Activated naive CD8-positive, alpha-beta T cell treated with anti-CD3 and anti-CD28 coated beads for 36 hours (primary cell): ENCODE data around the gene SOX6. TPM values are rescaled to one million over a fixed set of nuclear protein-coding genes. Genes with fewer than 3 reads are reported as not detected.

ENCODE experiments used
- DNase-seq: peaks from one replicate; pipeline ENCODE4 v3.0.0; 2021
- H3K27ac Mint-ChIP-seq: one replicate; pipeline ENCODE4 v1.8.0; 2022; ENCODE audit warnings: mild to moderate bottlenecking, moderate library complexity, mixed read lengths
- H3K27me3 Mint-ChIP-seq: one replicate; pipeline ENCODE4 v1.8.0; 2022; ENCODE audit warnings: mild to moderate bottlenecking, mixed read lengths
- H3K36me3 Mint-ChIP-seq: one replicate; pipeline ENCODE4 v1.8.0; 2021; ENCODE audit warnings: mild to moderate bottlenecking, mixed read lengths
- H3K4me1 Mint-ChIP-seq: one replicate; pipeline ENCODE4 v1.8.0; 2021; ENCODE audit warnings: mixed read lengths
- H3K4me3 Mint-ChIP-seq: one replicate; pipeline ENCODE4 v1.8.0; 2022; ENCODE audit warnings: mild to moderate bottlenecking, moderate library complexity, mixed read lengths
- H3K9me3 Mint-ChIP-seq: one replicate; pipeline ENCODE4 v1.8.0; 2022; ENCODE audit warnings: mixed read lengths
- total RNA-seq, 2 experiments: library from RNA; stranded (reverse); gene quantifications; one replicate each; pipeline ENCODE4 v1.2.3, GENCODE V29; 2021

The SOX6 gene
- total RNA-seq, 2 experiments from 2014 or later = 0.04 TPM; not detected in 1

DNA sequence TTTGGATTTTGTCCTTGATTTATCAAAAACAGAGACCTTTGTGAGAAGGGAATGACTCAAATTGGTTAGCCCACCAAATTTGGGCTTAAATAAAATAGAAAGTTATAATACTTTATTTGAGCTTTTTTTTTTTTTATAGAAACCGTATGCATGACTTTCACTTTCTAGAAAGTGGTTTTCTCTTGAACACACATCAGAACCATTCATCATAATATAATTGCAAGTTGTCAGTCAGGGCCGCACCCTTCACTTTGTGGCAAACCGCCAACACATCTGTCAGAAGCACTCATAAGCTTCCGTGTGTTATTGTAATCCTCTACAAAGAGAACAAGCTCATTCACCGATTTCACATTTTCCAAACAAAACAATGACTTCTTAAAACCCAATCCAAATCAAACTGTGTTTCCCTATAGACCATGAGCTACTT, 76.1 kb downstream of the SOX6 start:
- Mint-ChIP-seq H3K27ac (no peak overlapping the region), H3K27me3 (no peaks in the 10 kb centered on the region), H3K4me1 (peaks cover 2% of the 10 kb centered on the region), H3K4me3 (no peak overlapping the region), H3K36me3 (no peaks in the 10 kb centered on the region), H3K9me3 (no peaks in the 10 kb centered on the region)
- DNase-seq = peak; percentile 13

DNA sequence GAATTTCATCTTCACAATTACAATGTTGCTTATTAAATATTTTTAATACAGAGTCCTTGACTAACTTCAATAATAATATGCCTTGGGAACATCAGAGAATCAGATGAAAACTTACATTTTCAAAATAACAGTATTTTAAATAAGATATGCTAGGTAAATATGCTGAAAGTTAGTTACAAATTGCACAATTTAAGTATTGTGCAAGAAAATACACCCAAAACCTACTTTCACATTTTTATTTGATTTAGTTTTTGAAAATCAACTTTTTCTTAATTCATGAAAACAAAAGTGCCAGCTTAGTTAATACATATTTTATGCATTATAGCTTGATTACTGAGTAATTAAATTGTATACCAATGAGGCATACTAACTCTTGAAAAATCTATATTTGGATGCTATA, 76.8 kb downstream of the SOX6 start:
- H3K4me1 Mint-ChIP-seq = peaks cover 2% of the 10 kb centered on the region

DNA sequence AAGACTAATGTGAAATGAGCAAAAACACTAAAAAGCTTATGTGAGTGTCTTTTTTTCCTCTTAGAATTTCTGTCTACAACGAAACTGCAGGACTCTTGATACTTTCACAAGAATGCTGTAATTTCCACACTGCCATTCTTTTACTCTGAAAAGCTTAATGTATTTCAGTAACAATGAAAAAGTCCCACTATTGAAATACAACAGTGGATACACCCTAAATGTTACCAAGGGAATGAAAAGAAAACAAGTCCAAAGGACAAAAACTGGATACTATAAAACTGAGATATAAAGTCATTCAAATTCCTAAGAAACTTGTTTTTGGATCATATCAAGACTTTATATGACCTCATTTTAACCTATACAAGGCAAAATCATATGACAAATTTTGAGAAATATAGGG, 77.4 kb downstream of the SOX6 start:
- H3K36me3 Mint-ChIP-seq = no peaks in the 10 kb centered on the region
- H3K27ac Mint-ChIP-seq = no peak overlapping the region
- H3K27me3 Mint-ChIP-seq = no peaks in the 10 kb centered on the region
- H3K9me3 Mint-ChIP-seq = no peaks in the 10 kb centered on the region
- DNase-seq = no peak
- no peak overlapping the region for H3K4me3 Mint-ChIP-seq
- H3K4me1 Mint-ChIP-seq = peaks cover 2% of the 10 kb centered on the region

More for the DNA sequence above, 76.8 kb downstream of the SOX6 start:
- no peak overlapping the region for H3K27ac Mint-ChIP-seq
- DNase-seq = no peak
- H3K27me3 Mint-ChIP-seq = no peaks in the 10 kb centered on the region
- no peaks in the 10 kb centered on the region for H3K36me3 Mint-ChIP-seq
- no peak overlapping the region for H3K4me3 Mint-ChIP-seq
- H3K9me3 Mint-ChIP-seq = no peaks in the 10 kb centered on the region

DNA sequence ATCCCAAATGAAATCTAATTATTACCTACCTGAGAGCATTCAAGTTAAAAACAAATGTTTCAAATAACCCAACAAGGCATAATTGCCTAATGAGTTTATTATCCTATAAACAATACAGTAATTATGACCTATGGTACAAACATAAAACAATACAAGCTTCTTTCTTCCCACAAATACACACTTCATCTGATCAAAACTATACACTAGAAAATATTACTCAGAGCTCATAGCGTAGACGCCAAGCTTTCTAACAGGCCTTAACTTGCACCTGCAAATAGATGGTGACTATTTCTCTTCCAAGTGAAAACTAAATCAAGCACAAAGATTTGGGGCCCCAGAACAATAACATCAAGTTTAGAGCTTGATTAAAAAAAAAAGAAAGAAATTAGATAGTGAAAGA, 78.1 kb downstream of the SOX6 start:
- Mint-ChIP-seq H3K4me1 (peaks cover 2% of the 10 kb centered on the region), H3K27me3 (no peaks in the 10 kb centered on the region), H3K9me3 (no peaks in the 10 kb centered on the region), H3K4me3 (no peak overlapping the region), H3K36me3 (no peaks in the 10 kb centered on the region), H3K27ac (no peak overlapping the region)
- DNase-seq = no peak

DNA sequence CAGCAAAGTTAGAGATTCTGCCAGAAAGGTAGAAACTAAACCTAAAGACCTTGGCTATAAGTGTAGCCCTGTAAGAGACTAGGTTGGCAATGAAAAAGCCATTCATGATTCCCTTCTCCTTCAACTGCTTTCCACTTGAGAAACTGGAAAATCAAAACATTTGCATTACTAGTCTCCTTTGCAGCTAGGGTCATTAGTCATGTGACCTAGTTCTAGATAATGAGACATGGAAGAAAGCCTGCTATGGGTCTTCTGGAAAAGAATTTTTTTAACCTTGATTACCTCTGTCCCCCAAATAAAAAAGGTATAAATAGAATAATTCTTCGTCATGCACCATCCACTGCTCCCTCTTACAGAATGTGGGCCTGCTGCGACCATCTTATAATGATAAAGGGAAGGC, 80.1 kb downstream of the SOX6 start:
- no peaks in the 10 kb centered on the region for H3K36me3 Mint-ChIP-seq

DNA sequence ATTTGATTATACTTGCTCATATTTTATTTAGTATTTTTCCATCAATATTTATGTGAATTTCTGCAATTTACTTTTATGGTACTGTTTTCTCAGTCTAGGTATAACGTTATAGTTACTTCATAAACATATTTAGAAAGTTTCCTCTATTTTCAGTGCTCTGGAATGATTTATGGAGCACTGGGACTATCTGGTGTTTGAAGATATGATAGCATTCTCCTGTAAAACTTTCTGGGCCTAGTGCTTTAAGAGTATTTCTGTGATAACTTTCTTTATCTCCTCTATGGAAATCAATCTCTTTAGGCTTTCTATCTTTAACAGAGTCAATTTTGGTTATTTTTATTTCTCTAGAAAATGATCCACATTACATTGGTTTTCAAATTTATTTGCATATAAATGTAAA, 85.1 kb downstream of the SOX6 start:
- no peaks in the 10 kb centered on the region for H3K27me3 Mint-ChIP-seq
- H3K36me3 Mint-ChIP-seq = no peaks in the 10 kb centered on the region
- H3K27ac Mint-ChIP-seq = no peak overlapping the region
- no peaks in the 10 kb centered on the region for H3K4me1 Mint-ChIP-seq
- H3K9me3 Mint-ChIP-seq = peaks cover 3% of the 10 kb centered on the region
- no peak for DNase-seq
- no peak overlapping the region for H3K4me3 Mint-ChIP-seq

More for the DNA sequence above, 80.1 kb downstream of the SOX6 start:
- DNase-seq = no peak
- Mint-ChIP-seq H3K27me3 (no peaks in the 10 kb centered on the region), H3K9me3 (no peaks in the 10 kb centered on the region), H3K27ac (no peak overlapping the region), H3K4me3 (no peak overlapping the region), H3K4me1 (peaks cover 2% of the 10 kb centered on the region)

DNA sequence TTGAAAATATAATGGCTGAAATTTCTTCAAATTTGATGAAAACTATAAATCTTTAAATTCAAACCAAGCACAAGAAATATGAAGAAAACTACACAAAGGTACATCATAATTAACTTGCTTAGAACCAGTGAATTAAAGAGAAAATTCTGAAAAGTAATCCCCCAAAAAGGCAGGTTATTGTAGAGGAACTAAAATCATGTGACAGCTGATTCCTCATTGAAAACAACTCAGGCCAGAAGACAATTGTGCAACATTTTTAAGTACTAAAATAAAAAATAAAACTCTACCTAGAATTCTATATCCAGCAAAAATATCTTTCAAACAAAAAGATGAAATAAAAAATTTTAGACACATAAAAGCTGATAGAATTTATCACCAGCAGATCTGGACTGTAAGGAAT, 90.3 kb downstream of the SOX6 start:
- Mint-ChIP-seq H3K9me3 (peaks cover 6% of the 10 kb centered on the region), H3K36me3 (no peaks in the 10 kb centered on the region), H3K4me1 (no peaks in the 10 kb centered on the region), H3K4me3 (no peak overlapping the region), H3K27me3 (no peaks in the 10 kb centered on the region), H3K27ac (no peak overlapping the region)
- no peak for DNase-seq

DNA sequence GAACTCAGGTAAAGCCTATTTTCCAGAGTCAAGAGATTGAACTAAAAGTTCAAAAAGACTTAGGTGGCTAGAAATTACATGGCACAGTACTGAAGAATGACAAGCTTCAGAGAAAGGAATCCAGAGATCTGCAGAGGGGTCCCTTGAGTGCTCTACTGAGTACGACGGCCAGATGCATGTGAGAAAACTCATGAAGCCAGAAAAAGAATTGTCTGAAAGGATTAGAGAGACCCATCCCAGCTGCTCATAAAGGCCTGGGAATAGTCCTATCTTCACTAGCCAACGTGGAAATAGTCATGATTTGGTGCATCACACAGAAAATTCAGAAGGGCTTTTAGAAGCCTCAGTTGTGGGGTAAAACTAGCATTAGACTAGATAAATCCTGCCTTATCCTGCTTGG, 91.3 kb downstream of the SOX6 start:
- Mint-ChIP-seq H3K36me3 (no peaks in the 10 kb centered on the region), H3K27me3 (no peaks in the 10 kb centered on the region), H3K4me3 (no peak overlapping the region), H3K27ac (no peak overlapping the region), H3K4me1 (no peaks in the 10 kb centered on the region), H3K9me3 (peaks cover 8% of the 10 kb centered on the region)
- DNase-seq = no peak

DNA sequence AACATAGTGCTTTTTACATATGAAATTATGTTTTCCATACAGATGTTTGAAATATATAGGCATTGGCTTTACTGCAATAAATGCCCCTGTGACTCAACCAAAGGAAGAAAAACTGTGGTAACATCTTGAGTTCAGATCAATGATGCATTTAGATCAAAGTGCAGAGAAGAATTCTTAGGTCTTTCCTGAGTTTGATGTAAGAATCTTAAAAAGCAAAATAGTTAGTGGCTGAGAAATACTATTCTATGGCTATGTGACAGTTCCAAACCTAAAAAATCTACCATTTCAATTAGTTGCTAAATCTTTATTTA, 93.7 kb downstream of the SOX6 start:
- Mint-ChIP-seq H3K4me3 (no peak overlapping the region), H3K27me3 (no peaks in the 10 kb centered on the region), H3K27ac (no peak overlapping the region), H3K4me1 (no peaks in the 10 kb centered on the region), H3K9me3 (peaks cover 5% of the 10 kb centered on the region), H3K36me3 (no peaks in the 10 kb centered on the region)
- DNase-seq = no peak

DNA sequence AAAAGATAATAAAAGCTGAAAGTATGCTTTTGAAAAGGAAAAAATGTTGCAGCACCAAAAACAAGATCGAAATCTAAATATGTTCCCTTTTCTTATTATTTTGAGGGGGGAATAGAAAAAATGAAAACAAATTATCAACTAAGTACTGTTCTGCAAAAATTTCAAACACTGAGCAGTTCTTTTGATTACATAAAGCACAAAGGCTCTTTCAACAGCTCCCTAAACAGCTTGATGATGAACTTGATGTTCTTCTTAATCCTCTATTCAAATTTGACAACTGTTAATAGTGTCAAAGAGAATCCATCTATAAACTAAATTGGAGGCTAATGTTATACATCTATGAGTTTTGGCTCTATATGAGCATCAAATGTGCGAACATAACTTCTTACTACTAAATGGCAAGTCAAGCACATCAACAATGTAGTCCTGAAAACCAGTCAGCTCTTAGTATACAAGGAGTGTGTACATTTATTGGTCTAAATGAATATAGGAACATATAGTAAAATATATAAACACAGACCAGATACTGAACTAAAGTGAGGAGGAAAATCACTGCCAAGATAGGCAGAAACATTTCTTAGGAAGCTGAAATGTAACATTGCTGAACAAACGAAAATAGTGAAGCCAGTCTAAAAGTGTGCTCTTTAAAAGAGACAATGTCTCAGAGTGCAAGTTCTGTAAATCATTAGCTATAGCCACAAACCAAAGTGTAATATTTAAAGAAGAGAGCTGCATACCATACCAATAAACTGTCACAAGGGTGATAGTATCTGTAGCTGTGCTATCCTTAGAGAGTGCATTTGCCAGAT, 94.3 kb downstream of the SOX6 start:
- no peak overlapping the region for H3K27ac Mint-ChIP-seq
- no peaks in the 10 kb centered on the region for H3K27me3 Mint-ChIP-seq
- DNase-seq = no peak
- no peak overlapping the region for H3K4me3 Mint-ChIP-seq
- peaks cover 5% of the 10 kb centered on the region for H3K9me3 Mint-ChIP-seq
- no peaks in the 10 kb centered on the region for H3K4me1 Mint-ChIP-seq
- H3K36me3 Mint-ChIP-seq = no peaks in the 10 kb centered on the region

DNA sequence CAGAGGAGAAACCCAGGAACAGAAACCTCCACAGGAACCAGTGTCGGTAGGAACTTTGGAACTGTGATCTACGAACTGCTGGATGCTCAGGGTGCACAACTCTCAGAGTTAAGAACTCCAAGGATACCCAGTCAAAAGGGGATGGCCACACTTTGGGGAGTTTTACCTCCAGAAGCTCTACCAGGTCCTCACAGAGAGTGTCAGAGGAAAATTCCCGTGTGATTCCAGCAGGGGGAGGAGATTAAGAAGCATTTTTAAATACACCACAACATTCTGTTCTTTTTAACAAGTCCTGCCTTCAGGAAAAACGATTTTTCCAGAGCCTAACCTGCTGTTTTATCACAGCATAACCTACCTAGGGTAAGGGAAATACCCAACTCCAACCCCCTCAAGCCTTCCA, 104.0 kb downstream of the SOX6 start:
- H3K9me3 Mint-ChIP-seq = no peaks in the 10 kb centered on the region
- H3K36me3 Mint-ChIP-seq = no peaks in the 10 kb centered on the region
- no peak for DNase-seq
- H3K4me1 Mint-ChIP-seq = no peaks in the 10 kb centered on the region
- H3K27ac Mint-ChIP-seq = no peak overlapping the region
- no peaks in the 10 kb centered on the region for H3K27me3 Mint-ChIP-seq
- H3K4me3 Mint-ChIP-seq = no peak overlapping the region

DNA sequence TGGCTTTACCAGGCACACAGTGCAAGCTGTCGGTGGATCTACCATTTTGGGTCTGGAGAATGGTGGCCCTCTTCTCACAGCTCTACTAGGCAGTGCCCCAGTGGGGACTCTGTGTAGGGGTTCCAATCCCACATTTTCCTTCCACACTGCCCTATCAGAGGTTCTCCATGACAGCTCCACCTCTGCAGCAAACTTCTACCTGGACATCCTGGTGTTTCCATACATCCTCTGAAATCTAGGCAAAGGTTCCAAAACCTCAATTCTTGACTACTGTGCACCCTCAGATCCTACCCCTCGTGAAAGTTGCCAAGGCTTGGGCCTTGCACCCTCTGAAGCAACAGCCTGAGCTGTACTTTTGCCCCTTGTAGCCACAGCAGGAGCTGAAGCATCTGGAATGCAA, 108.1 kb downstream of the SOX6 start:
- no peak for DNase-seq
- H3K4me3 Mint-ChIP-seq = no peak overlapping the region
- no peak overlapping the region for H3K27ac Mint-ChIP-seq
- H3K4me1 Mint-ChIP-seq = no peaks in the 10 kb centered on the region
- H3K36me3 Mint-ChIP-seq = no peaks in the 10 kb centered on the region
- H3K9me3 Mint-ChIP-seq = no peaks in the 10 kb centered on the region
- H3K27me3 Mint-ChIP-seq = no peaks in the 10 kb centered on the region

DNA sequence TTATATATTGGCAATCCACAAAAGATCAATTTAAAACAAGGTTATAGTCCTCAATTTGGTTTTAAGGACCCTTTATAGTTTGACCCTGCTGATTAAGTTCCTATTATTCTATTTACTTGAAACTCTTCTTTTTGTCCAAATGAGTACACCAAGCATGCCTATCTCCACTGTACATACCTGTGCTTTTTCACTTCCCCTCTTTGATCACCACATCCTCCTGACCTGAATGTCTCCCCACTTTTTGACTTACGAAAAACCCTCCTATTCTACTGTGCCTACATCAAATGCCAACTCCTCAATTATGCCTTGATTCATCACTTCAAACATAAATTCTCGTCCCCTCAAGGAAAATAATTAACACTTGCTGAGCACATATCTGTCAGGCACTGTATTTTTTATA, 113.5 kb downstream of the SOX6 start:
- DNase-seq = no peak
- no peaks in the 10 kb centered on the region for H3K27me3 Mint-ChIP-seq
- H3K27ac Mint-ChIP-seq = no peak overlapping the region
- no peaks in the 10 kb centered on the region for H3K36me3 Mint-ChIP-seq
- no peaks in the 10 kb centered on the region for H3K4me1 Mint-ChIP-seq
- H3K4me3 Mint-ChIP-seq = no peak overlapping the region
- H3K9me3 Mint-ChIP-seq = no peaks in the 10 kb centered on the region

DNA sequence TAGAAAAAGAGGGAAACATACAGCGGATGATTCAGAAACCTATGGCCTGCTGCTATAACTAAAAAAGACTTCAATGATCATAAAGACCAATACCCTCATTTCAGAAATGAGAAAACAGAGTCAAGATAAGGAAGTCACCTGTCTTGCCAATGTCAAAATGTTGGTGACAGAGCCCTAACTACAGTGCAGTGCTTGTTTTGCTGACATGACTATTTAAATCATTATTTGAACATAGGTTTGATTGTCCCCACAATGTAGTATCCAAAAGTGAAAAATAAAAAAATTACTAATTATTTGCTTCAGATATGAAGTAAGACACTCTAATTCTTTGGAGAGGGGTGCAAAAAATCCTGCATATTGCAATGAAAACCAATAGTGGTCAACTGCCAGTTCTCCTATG, 115.7 kb downstream of the SOX6 start:
- no peak for DNase-seq
- Mint-ChIP-seq H3K4me3 (no peak overlapping the region), H3K27me3 (no peaks in the 10 kb centered on the region), H3K27ac (no peak overlapping the region), H3K9me3 (no peaks in the 10 kb centered on the region), H3K4me1 (no peaks in the 10 kb centered on the region), H3K36me3 (no peaks in the 10 kb centered on the region)

DNA sequence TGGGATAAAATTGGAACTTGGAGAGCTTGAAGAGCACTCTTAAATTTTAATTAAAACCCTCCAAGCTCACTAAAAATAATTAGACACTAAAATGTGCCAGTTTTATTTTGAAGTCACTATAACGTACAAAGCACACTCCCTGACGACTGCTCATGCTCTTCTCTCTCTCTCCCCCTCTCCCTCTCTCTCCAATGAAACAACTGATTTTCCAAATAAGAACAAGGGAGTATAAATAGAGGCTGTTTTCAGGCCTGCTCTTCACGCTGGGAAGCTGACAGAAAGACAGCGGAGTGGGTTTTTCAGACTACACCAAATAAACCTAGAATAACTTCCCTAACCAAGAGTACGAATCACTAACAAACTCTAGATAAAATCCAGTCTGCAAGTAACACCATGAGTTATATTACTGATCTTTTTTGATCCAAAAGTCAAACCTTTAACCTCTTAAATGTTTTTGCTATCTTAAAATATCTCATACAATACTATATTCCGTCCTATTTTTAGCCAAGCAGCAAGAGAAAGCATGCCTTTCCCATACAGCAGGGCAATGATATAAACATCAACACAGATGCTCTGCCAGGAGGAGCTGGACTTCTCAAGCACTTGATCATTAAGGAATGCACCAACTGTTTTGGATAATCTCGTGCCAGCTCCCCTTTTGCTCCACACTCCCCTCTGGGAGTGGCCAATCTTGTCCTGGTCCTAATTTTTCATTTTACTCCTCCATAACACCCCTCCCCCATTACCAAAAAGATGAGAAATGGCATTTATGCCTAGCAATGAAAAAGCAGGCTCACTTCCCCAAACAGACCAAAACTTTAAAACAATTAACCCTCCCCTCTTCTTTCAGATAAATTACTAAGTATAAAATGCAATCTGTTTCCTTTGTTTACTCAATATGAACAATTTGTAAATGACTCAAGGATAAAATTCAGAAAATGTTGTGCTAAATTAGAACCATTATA, 116.9 kb downstream of the SOX6 start:
- no peaks in the 10 kb centered on the region for H3K27me3 Mint-ChIP-seq
- H3K4me3 Mint-ChIP-seq = no peak overlapping the region
- H3K9me3 Mint-ChIP-seq = no peaks in the 10 kb centered on the region
- H3K36me3 Mint-ChIP-seq = no peaks in the 10 kb centered on the region
- H3K4me1 Mint-ChIP-seq = no peaks in the 10 kb centered on the region
- H3K27ac Mint-ChIP-seq = no peak overlapping the region
- DNase-seq = no peak

DNA sequence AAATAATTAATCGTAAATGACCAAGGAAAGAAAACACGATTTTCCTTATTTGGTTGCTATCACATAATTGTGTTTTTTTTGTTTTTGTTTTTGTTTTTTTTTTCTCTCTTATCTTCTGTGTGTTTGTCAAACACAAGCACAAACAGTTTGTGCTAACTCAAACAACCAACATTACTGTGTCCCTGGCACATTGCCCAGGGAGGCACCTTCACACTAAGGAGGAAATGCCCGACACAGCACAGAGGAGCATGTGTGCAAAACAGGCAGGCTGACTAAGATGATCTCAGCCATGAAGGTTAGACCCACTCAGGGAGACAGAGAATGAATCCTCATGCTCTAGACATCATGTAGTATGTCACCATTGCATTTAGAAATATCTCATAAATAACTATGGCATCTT, 130.1 kb downstream of the SOX6 start:
- DNase-seq = no peak
- H3K4me3 Mint-ChIP-seq = no peak overlapping the region
- H3K4me1 Mint-ChIP-seq = no peaks in the 10 kb centered on the region
- no peaks in the 10 kb centered on the region for H3K36me3 Mint-ChIP-seq
- H3K9me3 Mint-ChIP-seq = peaks cover 2% of the 10 kb centered on the region
- H3K27ac Mint-ChIP-seq = no peak overlapping the region
- no peaks in the 10 kb centered on the region for H3K27me3 Mint-ChIP-seq
